Measurements from ENCODE around the gene KRT12. TPM values are rescaled to one million over a fixed set of nuclear protein-coding genes. Genes with fewer than 3 reads are reported as not detected.
"Not testable (repeated sequence)": the region's sequence is repeated elsewhere in the genome, so short reads cannot be mapped to it uniquely, and the experiment has no call there.

Gene KRT12
- total RNA-seq, 1 experiment from 2014 or later: 0.82 TPM

GRCh38 chr17:40888196-40888720 lies 21.2 kb upstream of the KRT12 start:
- in situ Hi-C loops (cut with HindIII; ENCODE audit: low pct_unique_long_range_greater_than_20kb, low sequenced_read_pairs): no loop called here
- no peak for DNase-seq (ENCODE audit: low read depth, low spot score)

GRCh38 chr17:40886090-40886489 lies 19.1 kb upstream of the KRT12 start:
- in situ Hi-C loops (cut with HindIII; ENCODE audit: low pct_unique_long_range_greater_than_20kb, low sequenced_read_pairs): no loop called here
- DNase-seq (ENCODE audit: low read depth, low spot score): no peak

GRCh38 chr17:40884708-40885512 lies 17.9 kb upstream of the KRT12 start, which contains the start of gene KRT20:
Gene KRT20, minus strand, starts transcription at chr17:40885242. Its CDS starts 57 bp downstream, at chr17:40885185.
- in situ Hi-C loops (cut with HindIII; ENCODE audit: low pct_unique_long_range_greater_than_20kb, low sequenced_read_pairs): no loop called here
- DNase-seq (ENCODE audit: low read depth, low spot score): peak; percentile 33

- DNase-seq (ENCODE audit: low read depth, low spot score): no peak
- in situ Hi-C loops (cut with HindIII; ENCODE audit: low pct_unique_long_range_greater_than_20kb, low sequenced_read_pairs): no loop called here
Measured at GRCh38 chr17:40883626-40884334, 16.8 kb upstream of the KRT12 start.

- no peak for DNase-seq (ENCODE audit: low read depth, low spot score)
- in situ Hi-C loops (cut with HindIII; ENCODE audit: low pct_unique_long_range_greater_than_20kb, low sequenced_read_pairs): no loop called here
Measured at GRCh38 chr17:40883031-40883430, 16.0 kb upstream of the KRT12 start.

GRCh38 chr17:40879026-40879425 lies 12.0 kb upstream of the KRT12 start:
- in situ Hi-C loops (cut with HindIII; ENCODE audit: low pct_unique_long_range_greater_than_20kb, low sequenced_read_pairs): no loop called here

GRCh38 chr17:40878044-40878443 lies 11.0 kb upstream of the KRT12 start:
- no peak for DNase-seq (ENCODE audit: low read depth, low spot score)
- in situ Hi-C loops (cut with HindIII; ENCODE audit: low pct_unique_long_range_greater_than_20kb, low sequenced_read_pairs): no loop called here

More at GRCh38 chr17:40879026-40879425, 12.0 kb upstream of the KRT12 start:
- DNase-seq (ENCODE audit: low read depth, low spot score): no peak

GRCh38 chr17:40873801-40874200 lies 6.8 kb upstream of the KRT12 start:
- DNase-seq (ENCODE audit: low read depth, low spot score): no peak
- in situ Hi-C loops (cut with HindIII; ENCODE audit: low pct_unique_long_range_greater_than_20kb, low sequenced_read_pairs): no loop called here

- in situ Hi-C loops (cut with HindIII; ENCODE audit: low pct_unique_long_range_greater_than_20kb, low sequenced_read_pairs): no loop called here
Measured at GRCh38 chr17:40873255-40873654, 6.2 kb upstream of the KRT12 start.

GRCh38 chr17:40872416-40872815 lies 5.4 kb upstream of the KRT12 start:
- in situ Hi-C loops (cut with HindIII; ENCODE audit: low pct_unique_long_range_greater_than_20kb, low sequenced_read_pairs): no loop called here
- no peak for DNase-seq (ENCODE audit: low read depth, low spot score)

More at GRCh38 chr17:40873255-40873654, 6.2 kb upstream of the KRT12 start:
- DNase-seq (ENCODE audit: low read depth, low spot score): no peak

- no peak for DNase-seq (ENCODE audit: low read depth, low spot score)
- in situ Hi-C loops (cut with HindIII; ENCODE audit: low pct_unique_long_range_greater_than_20kb, low sequenced_read_pairs): no loop called here
Measured at GRCh38 chr17:40871316-40871715, 4.3 kb upstream of the KRT12 start.

- in situ Hi-C loops (cut with HindIII; ENCODE audit: low pct_unique_long_range_greater_than_20kb, low sequenced_read_pairs): no loop called here
- no peak for DNase-seq (ENCODE audit: low read depth, low spot score)
Measured at GRCh38 chr17:40870136-40870535, 3.1 kb upstream of the KRT12 start.

- in situ Hi-C loops (cut with HindIII; ENCODE audit: low pct_unique_long_range_greater_than_20kb, low sequenced_read_pairs): no loop called here
- DNase-seq (ENCODE audit: low read depth, low spot score): peak; percentile 30
Measured at GRCh38 chr17:40864661-40865390, 2.2 kb downstream of the KRT12 start.

GRCh38 chr17:40862985-40863733 lies 3.9 kb downstream of the KRT12 start:
- DNase-seq (ENCODE audit: low read depth, low spot score): no peak
- in situ Hi-C loops (cut with HindIII; ENCODE audit: low pct_unique_long_range_greater_than_20kb, low sequenced_read_pairs): no loop called here

GRCh38 chr17:40859536-40859935 lies 7.5 kb downstream of the KRT12 start:
- in situ Hi-C loops (cut with HindIII; ENCODE audit: low pct_unique_long_range_greater_than_20kb, low sequenced_read_pairs): no loop called here
- no peak for DNase-seq (ENCODE audit: low read depth, low spot score)

- in situ Hi-C loops (cut with HindIII; ENCODE audit: low pct_unique_long_range_greater_than_20kb, low sequenced_read_pairs); DNase-seq (ENCODE audit: low read depth, low spot score): not testable (repeated sequence)
Measured at GRCh38 chr17:40858667-40859066, 8.4 kb downstream of the KRT12 start.

GRCh38 chr17:40857535-40857934 lies 9.5 kb downstream of the KRT12 start:
- in situ Hi-C loops (cut with HindIII; ENCODE audit: low pct_unique_long_range_greater_than_20kb, low sequenced_read_pairs): no loop called here
- no peak for DNase-seq (ENCODE audit: low read depth, low spot score)
